Hepatocyte (in vitro differentiated cells): ENCODE data around the gene SPECC1. TPM values are rescaled to one million over a fixed set of nuclear protein-coding genes. Genes with fewer than 3 reads are reported as not detected.

Experiments used
- DNase-seq: peaks from one replicate; pipeline ENCODE4 v3.0.0-alpha.2; 2016; ENCODE audit warnings: low spot score
- H2AFZ ChIP-seq: fragments of 200-600 bp; sonication (generic); 2 replicates; pipeline ENCODE4 v1.6.0; 2016; ENCODE audit warnings: antibody characterized with exemption, mild to moderate bottlenecking
- H3K27ac ChIP-seq: fragments of 200-600 bp; sonication (generic); 2 replicates; pipeline ENCODE4 v1.5.1; 2016; ENCODE audit warnings: mild to moderate bottlenecking
- H3K27me3 ChIP-seq: fragments of 200-600 bp; sonication (generic); 2 replicates; pipeline ENCODE4 v1.6.1; 2016
- H3K36me3 ChIP-seq: fragments of 200-600 bp; sonication (generic); replicated peaks from 2 replicates; pipeline ENCODE4 v1.5.1; 2016; ENCODE audit warnings: low read depth; ENCODE audit not compliant: insufficient read depth
- H3K4me1 ChIP-seq: fragments of 200-600 bp; sonication (generic); 2 replicates; pipeline ENCODE4 v1.5.1; 2016; ENCODE audit warnings: mild to moderate bottlenecking, moderate library complexity; ENCODE audit not compliant: insufficient read depth
- H3K4me2 ChIP-seq: fragments of 200-600 bp; sonication (generic); 2 replicates; pipeline ENCODE4 v1.6.0; 2016
- H3K4me3 ChIP-seq: fragments of 200-600 bp; sonication (generic); 2 replicates; pipeline ENCODE4 v1.5.1; 2016; ENCODE audit warnings: mild to moderate bottlenecking
- H3K79me2 ChIP-seq: fragments of 200-600 bp; sonication (generic); 2 replicates; pipeline ENCODE4 v1.6.0; 2017; ENCODE audit warnings: mild to moderate bottlenecking
- H3K9me2 ChIP-seq: fragments of 200-600 bp; sonication (generic); replicated peaks from 2 replicates; pipeline ENCODE4 v1.6.0; 2017; ENCODE audit warnings: mild to moderate bottlenecking; ENCODE audit not compliant: insufficient read depth
- H3K9me3 ChIP-seq: fragments of 200-600 bp; sonication (generic); 2 replicates; pipeline ENCODE4 v1.5.1; 2016; ENCODE audit warnings: low read depth, mild to moderate bottlenecking
- H4K20me1 ChIP-seq: fragments of 200-600 bp; sonication (generic); 2 replicates; pipeline ENCODE4 v1.6.0; 2016; ENCODE audit warnings: mild to moderate bottlenecking; ENCODE audit not compliant: insufficient read depth, poor library complexity, severe bottlenecking
- EZH2 ChIP-seq: fragments of 200-600 bp; sonication (generic); IDR thresholded peaks from 2 replicates; pipeline ENCODE4 v1.6.1; 2016; ENCODE audit warnings: antibody characterized with exemption, mild to moderate bottlenecking, borderline replicate concordance
- EZH2phosphoT487 ChIP-seq: fragments of 200-600 bp; sonication (generic); IDR thresholded peaks from one replicate; pipeline ENCODE4 v1.6.1; 2018; ENCODE audit warnings: antibody characterized with exemption, mild to moderate bottlenecking, low read depth, moderate library complexity; ENCODE audit not compliant: unreplicated experiment, severe bottlenecking
- WGBS: methylation state at CpG from one replicate; pipeline ENCODE4 v1.1.6; 2016; ENCODE audit warnings: low lambda C conversion rate; ENCODE audit errors: missing lambda C conversion rate; 5-methylcytosine and 5-hydroxymethylcytosine counted together
- polyA plus RNA-seq: library from polyadenylated mRNA; unstranded; fragments of >200 nt; fragmentation: Nextera tagmentation; extraction: Ambion mirVana; gene quantifications from 2 replicates; pipeline ENCODE4 v1.2.1, GENCODE V29; 2016
- total RNA-seq: library from RNA; depleted of rRNA; stranded (reverse); fragments of >200 nt; gene quantifications from 2 replicates; pipeline ENCODE4 v1.2.3, GENCODE V29; 2014
- TF ChIP-seq, protein P1 (sequence below): fragments of 200-600 bp; sonication (generic); IDR thresholded peaks from 2 replicates; pipeline ENCODE4 v1.5.1; 2016; ENCODE audit warnings: antibody characterized with exemption, mild to moderate bottlenecking; ENCODE audit not compliant: poor library complexity

SPECC1 gene
- total and polyA plus RNA-seq, 2 experiments from 2014 or later = 20.4 to 57.5 TPM

DNA sequence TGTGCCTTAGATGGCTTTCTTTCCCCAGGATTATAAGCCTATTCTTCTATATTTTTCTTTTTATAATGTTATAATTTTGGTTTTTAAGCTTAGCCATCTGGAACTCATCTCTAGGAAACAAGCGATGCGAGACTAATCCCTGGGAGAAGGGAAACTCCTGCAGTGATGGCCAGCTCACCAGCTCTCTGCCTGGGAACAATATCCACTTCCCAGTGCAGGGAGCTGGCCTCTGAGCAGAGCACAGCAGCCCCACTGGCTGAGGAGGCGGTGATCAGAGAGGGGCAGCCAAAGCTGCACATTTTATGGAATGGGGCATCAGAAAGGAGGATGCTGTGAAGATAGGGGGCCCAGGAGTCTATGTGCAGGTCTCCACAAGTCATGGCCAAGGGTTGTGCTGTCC, 274.9 kb downstream of the SPECC1 start:
- 52% methylated on average over 3 of the region's 3 CpGs for WGBS
- H3K9me2 ChIP-seq = no peaks in the 10 kb centered on the region
- no peaks in the 10 kb centered on the region for H3K27me3 ChIP-seq
- H3K4me3 ChIP-seq = no peak overlapping the region
- DNase-seq = no peak
- no peak overlapping the region for H2AFZ ChIP-seq
- no peaks in the 10 kb centered on the region for H3K4me1 ChIP-seq
- no peaks in the 10 kb centered on the region for H3K9me3 ChIP-seq
- peak overlapping the region; percentile 6 for H3K27ac ChIP-seq
- TF ChIP-seq EZH2 (no peak), EZH2phosphoT487 (no peak)
- TF ChIP-seq, protein P1, sequence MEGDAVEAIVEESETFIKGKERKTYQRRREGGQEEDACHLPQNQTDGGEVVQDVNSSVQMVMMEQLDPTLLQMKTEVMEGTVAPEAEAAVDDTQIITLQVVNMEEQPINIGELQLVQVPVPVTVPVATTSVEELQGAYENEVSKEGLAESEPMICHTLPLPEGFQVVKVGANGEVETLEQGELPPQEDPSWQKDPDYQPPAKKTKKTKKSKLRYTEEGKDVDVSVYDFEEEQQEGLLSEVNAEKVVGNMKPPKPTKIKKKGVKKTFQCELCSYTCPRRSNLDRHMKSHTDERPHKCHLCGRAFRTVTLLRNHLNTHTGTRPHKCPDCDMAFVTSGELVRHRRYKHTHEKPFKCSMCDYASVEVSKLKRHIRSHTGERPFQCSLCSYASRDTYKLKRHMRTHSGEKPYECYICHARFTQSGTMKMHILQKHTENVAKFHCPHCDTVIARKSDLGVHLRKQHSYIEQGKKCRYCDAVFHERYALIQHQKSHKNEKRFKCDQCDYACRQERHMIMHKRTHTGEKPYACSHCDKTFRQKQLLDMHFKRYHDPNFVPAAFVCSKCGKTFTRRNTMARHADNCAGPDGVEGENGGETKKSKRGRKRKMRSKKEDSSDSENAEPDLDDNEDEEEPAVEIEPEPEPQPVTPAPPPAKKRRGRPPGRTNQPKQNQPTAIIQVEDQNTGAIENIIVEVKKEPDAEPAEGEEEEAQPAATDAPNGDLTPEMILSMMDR = no peak
- peak overlapping the region; percentile 26 for H3K4me2 ChIP-seq
- no peaks in the 10 kb centered on the region for H4K20me1 ChIP-seq
- no peaks in the 10 kb centered on the region for H3K79me2 ChIP-seq
- no peaks in the 10 kb centered on the region for H3K36me3 ChIP-seq

DNA sequence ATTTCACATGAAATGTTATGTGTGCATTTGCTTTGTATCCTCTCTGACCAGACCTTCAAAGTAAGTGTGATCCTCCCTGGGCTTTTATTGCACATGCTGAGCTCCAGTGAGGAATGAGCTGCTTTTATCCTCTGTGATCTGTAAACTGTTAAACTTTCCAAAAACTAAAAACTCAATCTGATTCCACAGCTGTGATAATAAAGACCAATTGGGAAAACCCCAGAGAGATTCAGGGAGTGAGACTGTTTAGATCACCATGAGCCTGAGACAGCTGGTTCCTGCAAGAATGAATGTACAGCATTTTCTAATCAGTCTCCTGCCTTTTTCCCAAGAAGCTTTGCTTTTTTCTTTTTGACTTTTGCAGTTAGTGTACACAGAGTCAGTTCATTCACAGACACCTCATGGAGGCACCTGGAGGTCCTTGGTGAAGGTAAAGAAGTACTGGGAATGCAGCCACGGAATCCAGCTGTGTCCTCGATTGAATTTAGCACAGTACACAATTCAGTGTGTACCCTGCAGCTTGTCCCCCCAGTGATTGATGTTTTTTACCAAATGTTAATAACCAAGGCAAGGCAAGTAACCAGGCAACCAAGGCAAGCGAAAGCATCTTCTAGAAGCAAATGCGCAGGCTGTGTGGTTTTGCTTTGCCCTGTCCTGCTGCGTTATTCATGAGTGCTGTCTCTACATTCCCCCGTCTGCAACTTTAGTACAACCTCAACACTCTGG, 275.6 kb downstream of the SPECC1 start:
- no peak overlapping the region for H3K4me2 ChIP-seq
- WGBS = 91% methylated on average over 6 of the region's 6 CpGs
- peak overlapping the region; percentile 6 for H3K27ac ChIP-seq
- no peaks in the 10 kb centered on the region for H3K36me3 ChIP-seq
- H3K27me3 ChIP-seq = no peaks in the 10 kb centered on the region
- TF ChIP-seq EZH2phosphoT487 (no peak), EZH2 (no peak)
- TF ChIP-seq, protein P1 = no peak
- no peaks in the 10 kb centered on the region for H3K79me2 ChIP-seq
- DNase-seq = no peak
- no peaks in the 10 kb centered on the region for H3K4me1 ChIP-seq
- no peaks in the 10 kb centered on the region for H3K9me3 ChIP-seq
- H3K9me2 ChIP-seq = no peaks in the 10 kb centered on the region
- no peak overlapping the region for H3K4me3 ChIP-seq
- H4K20me1 ChIP-seq = no peaks in the 10 kb centered on the region
- no peak overlapping the region for H2AFZ ChIP-seq

DNA sequence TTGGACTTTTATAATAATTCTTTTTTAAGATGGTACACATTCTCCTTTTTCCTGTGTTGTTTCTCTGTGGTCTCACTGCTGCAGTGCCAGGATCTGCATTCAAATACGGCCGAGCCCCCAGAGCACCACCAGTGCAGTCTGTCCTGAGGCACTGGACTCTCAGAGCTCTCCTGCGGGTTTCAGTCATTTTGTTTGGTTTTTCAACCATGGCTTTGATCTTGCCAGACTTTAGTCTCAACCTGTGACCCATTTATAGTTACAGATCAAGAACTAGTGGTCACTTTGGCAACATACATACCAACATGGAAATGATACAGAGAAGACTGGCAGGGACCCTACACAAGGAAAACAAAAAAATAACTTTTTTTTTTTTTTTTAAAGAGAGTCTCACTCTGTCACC, 280.8 kb downstream of the SPECC1 start:
- Histone ChIP-seq H3K36me3 (no peaks in the 10 kb centered on the region), H3K27ac (no peak overlapping the region), H2AFZ (no peak overlapping the region), H3K9me2 (no peaks in the 10 kb centered on the region), H4K20me1 (no peaks in the 10 kb centered on the region), H3K4me1 (no peaks in the 10 kb centered on the region), H3K4me2 (no peak overlapping the region), H3K27me3 (no peaks in the 10 kb centered on the region), H3K79me2 (no peaks in the 10 kb centered on the region), H3K4me3 (no peak overlapping the region), H3K9me3 (no peaks in the 10 kb centered on the region)
- TF ChIP-seq EZH2 (no peak), EZH2phosphoT487 (no peak)
- TF ChIP-seq, protein P1 = no peak
- 91% methylated on average over 3 of the region's 3 CpGs for WGBS
- no peak for DNase-seq
